Measurements from ENCODE around the gene CYP2A6.

DNA sequence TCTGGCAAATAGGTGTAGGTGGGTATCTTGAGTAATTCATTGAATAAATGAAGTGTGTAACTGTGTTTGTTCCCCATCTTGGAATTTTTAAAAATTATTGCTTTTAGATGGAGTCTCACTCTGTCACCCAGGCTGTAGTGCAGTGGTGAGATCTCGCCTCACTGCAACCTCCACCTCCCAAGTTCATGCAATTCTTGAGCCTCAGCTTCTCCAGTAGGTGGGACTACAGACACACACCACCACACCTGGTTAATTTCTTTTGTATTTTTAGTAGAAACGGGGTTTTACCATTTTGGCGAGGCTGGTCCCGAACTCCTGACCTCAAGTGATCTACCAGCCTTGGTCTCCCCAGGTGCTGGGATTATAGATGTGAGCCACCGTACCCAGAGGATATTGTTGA is 7.9 kb upstream of the CYP2A6 start:
- TF ChIP-seq, protein P1, sequence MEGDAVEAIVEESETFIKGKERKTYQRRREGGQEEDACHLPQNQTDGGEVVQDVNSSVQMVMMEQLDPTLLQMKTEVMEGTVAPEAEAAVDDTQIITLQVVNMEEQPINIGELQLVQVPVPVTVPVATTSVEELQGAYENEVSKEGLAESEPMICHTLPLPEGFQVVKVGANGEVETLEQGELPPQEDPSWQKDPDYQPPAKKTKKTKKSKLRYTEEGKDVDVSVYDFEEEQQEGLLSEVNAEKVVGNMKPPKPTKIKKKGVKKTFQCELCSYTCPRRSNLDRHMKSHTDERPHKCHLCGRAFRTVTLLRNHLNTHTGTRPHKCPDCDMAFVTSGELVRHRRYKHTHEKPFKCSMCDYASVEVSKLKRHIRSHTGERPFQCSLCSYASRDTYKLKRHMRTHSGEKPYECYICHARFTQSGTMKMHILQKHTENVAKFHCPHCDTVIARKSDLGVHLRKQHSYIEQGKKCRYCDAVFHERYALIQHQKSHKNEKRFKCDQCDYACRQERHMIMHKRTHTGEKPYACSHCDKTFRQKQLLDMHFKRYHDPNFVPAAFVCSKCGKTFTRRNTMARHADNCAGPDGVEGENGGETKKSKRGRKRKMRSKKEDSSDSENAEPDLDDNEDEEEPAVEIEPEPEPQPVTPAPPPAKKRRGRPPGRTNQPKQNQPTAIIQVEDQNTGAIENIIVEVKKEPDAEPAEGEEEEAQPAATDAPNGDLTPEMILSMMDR (IDR thresholded peaks at IDR 0.05): no peak
- TF ChIP-seq POLR2A (IDR thresholded peaks at IDR 0.05): no peak

Data from adrenal gland (tissue), 5 donors.